ENCODE measurements around the gene DUSP16.
"Not testable (repeated sequence)": the region's sequence is repeated elsewhere in the genome, so short reads cannot be mapped to it uniquely, and the experiment has no call there.

Gene DUSP16

GRCh38 chr12:12491606-12492005 is 71.1 kb downstream of the DUSP16 start:
- DNase-seq: no peak

- DNase-seq: no peak
These were observed 73.7 kb downstream of the DUSP16 start for GRCh38 chr12:12488823-12489550.

- DNase-seq: no peak
These were observed 74.4 kb downstream of the DUSP16 start for GRCh38 chr12:12488296-12488695.

- no peak for DNase-seq
These were observed 75.2 kb downstream of the DUSP16 start for GRCh38 chr12:12487490-12487889.

- no peak for DNase-seq
These were observed 75.9 kb downstream of the DUSP16 start for GRCh38 chr12:12486661-12487240.

GRCh38 chr12:12483438-12483837 is 79.2 kb downstream of the DUSP16 start:
- DNase-seq: no peak

GRCh38 chr12:12482959-12483358 is 79.7 kb downstream of the DUSP16 start:
- no peak for DNase-seq

- DNase-seq: no peak
These were observed 80.4 kb downstream of the DUSP16 start for GRCh38 chr12:12482150-12482761.

- no peak for DNase-seq
These were observed 81.0 kb downstream of the DUSP16 start for GRCh38 chr12:12481631-12482030.

- DNase-seq: no peak
These were observed 82.6 kb downstream of the DUSP16 start for GRCh38 chr12:12480074-12480473.

- no peak for DNase-seq
These were observed 85.2 kb downstream of the DUSP16 start for GRCh38 chr12:12477532-12477890.

GRCh38 chr12:12476857-12477531 is 85.7 kb downstream of the DUSP16 start:
- peak; percentile 68 for DNase-seq

GRCh38 chr12:12474931-12475795 is 87.5 kb downstream of the DUSP16 start:
- DNase-seq: peak; percentile 29

- DNase-seq: no peak
These were observed 88.2 kb downstream of the DUSP16 start for GRCh38 chr12:12474471-12474928.

- DNase-seq: no peak
These were observed 89.4 kb downstream of the DUSP16 start for GRCh38 chr12:12473223-12473622.

- DNase-seq: not testable (repeated sequence)
These were observed 90.4 kb downstream of the DUSP16 start for GRCh38 chr12:12471982-12472961.

GRCh38 chr12:12470751-12471306 is 91.8 kb downstream of the DUSP16 start:
- DNase-seq: no peak

GRCh38 chr12:12469386-12469785 is 93.3 kb downstream of the DUSP16 start:
- DNase-seq: no peak

- no peak for DNase-seq
These were observed 94.1 kb downstream of the DUSP16 start for GRCh38 chr12:12468575-12468974.

GRCh38 chr12:12467688-12468261 is 94.9 kb downstream of the DUSP16 start:
- DNase-seq: peak; percentile 69

- no peak for DNase-seq
These were observed 95.4 kb downstream of the DUSP16 start for GRCh38 chr12:12467264-12467663.

Data from femur (tissue), 1 donor.